Measurements from ENCODE around the gene NR1H2. TPM values are rescaled to one million over a fixed set of nuclear protein-coding genes. Genes with fewer than 3 reads are reported as not detected.

NR1H2 gene
- total RNA-seq, 6 experiments from 2014 or later, result 23.6 to 57.9 (median 33.8) TPM

- Histone ChIP-seq H3K27ac (no peak overlapping the region), H3K4me1 (no peaks in the 10 kb centered on the region), H3K4me3 (no peak overlapping the region), H3K36me3 (no peaks in the 10 kb centered on the region), H3K9me3 (no peaks in the 10 kb centered on the region), H3K27me3 (no peaks in the 10 kb centered on the region)
- TF ChIP-seq CTCF (IDR thresholded peaks at IDR 0.05) (no peak), POLR2A (IDR thresholded peaks at IDR 0.05) (no peak)
- WGBS (ENCODE audit: insufficient coverage, low coverage, low lambda C conversion rate, missing lambda C conversion rate), result 80% methylated on average over 1 of the region's 21 CpGs
- no peak for DNase-seq
- no peak for ATAC-seq
- intact Hi-C loops (cut with DNase I), result no loop called here
Observed at GRCh38 chr19:50413531-50413930, 37.3 kb downstream of the NR1H2 start.

- H3K9me3 ChIP-seq, result no peaks in the 10 kb centered on the region
- TF ChIP-seq CTCF (IDR thresholded peaks at IDR 0.05) (peak; percentile 75 to 94 (median 80)), POLR2A (IDR thresholded peaks at IDR 0.05) (no peak)
- ATAC-seq (peak; percentile 72 to 86 (median 85)), DNase-seq (peak; percentile 70 to 78 (median 77))
- no peaks in the 10 kb centered on the region for H3K4me1 ChIP-seq
- no peak overlapping the region for H3K4me3 ChIP-seq
- H3K27me3 ChIP-seq, result no peaks in the 10 kb centered on the region
- no peak overlapping the region for H3K27ac ChIP-seq
- intact Hi-C loops (cut with DNase I), result no loop called here
- no peaks in the 10 kb centered on the region for H3K36me3 ChIP-seq
- 8% methylated on average over 7 of the region's 37 CpGs for WGBS (ENCODE audit: insufficient coverage, low coverage, low lambda C conversion rate, missing lambda C conversion rate)
Observed at GRCh38 chr19:50414864-50415660, 38.8 kb downstream of the NR1H2 start.

GRCh38 chr19:50415661-50416033 lies 39.4 kb downstream of the NR1H2 start:
- H3K9me3 ChIP-seq, result no peaks in the 10 kb centered on the region
- H3K27me3 ChIP-seq, result no peaks in the 10 kb centered on the region
- TF ChIP-seq POLR2A (IDR thresholded peaks at IDR 0.05) (no peak), CTCF (IDR thresholded peaks at IDR 0.05) (no peak)
- ATAC-seq (peak; percentile 16 to 54 (median 36)), DNase-seq (peak in 1 of 3 donors; percentile 54)
- no peaks in the 10 kb centered on the region for H3K4me1 ChIP-seq
- no CpG with 5 or more reads among the region's 22 CpGs for WGBS (ENCODE audit: insufficient coverage, low coverage, low lambda C conversion rate, missing lambda C conversion rate)
- no peaks in the 10 kb centered on the region for H3K36me3 ChIP-seq
- intact Hi-C loops (cut with DNase I), result no loop called here
- H3K4me3 ChIP-seq, result no peak overlapping the region
- H3K27ac ChIP-seq, result no peak overlapping the region

- intact Hi-C loops (cut with DNase I), result no loop called here
- WGBS (ENCODE audit: insufficient coverage, low coverage, low lambda C conversion rate, missing lambda C conversion rate), result 75% methylated on average over 9 of the region's 35 CpGs
Observed at GRCh38 chr19:50416034-50416977, 40.0 kb downstream of the NR1H2 start.

More at GRCh38 chr19:50416034-50416977, 40.0 kb downstream of the NR1H2 start:
- Histone ChIP-seq H3K9me3 (no peaks in the 10 kb centered on the region), H3K4me3 (no peak overlapping the region), H3K36me3 (no peaks in the 10 kb centered on the region), H3K27ac (no peak overlapping the region), H3K27me3 (no peaks in the 10 kb centered on the region), H3K4me1 (no peaks in the 10 kb centered on the region)
- ATAC-seq (no peak), DNase-seq (no peak)
- TF ChIP-seq CTCF (IDR thresholded peaks at IDR 0.05) (no peak), POLR2A (IDR thresholded peaks at IDR 0.05) (no peak)
